Aorta (tissue), 5 donors: Measurements from ENCODE around the gene DYSF. TPM values are rescaled to one million over a fixed set of nuclear protein-coding genes. Genes with fewer than 3 reads are reported as not detected.
A peak's percentile ranks its signal among the peaks of the same experiment; 100 is the strongest.
"Not testable (repeated sequence)": the region's sequence is repeated elsewhere in the genome, so short reads cannot be mapped to it uniquely, and the experiment has no call there.

ENCODE experiments used
- ATAC-seq: fragments of 200-7000 bp; cut with Tn5 transposase; one replicate; pipeline ENCODE4 v1.9.1; 2022; ENCODE audit warnings: moderate library complexity; ENCODE audit not compliant: low FRiP score
- DNase-seq, 2 donors: peaks; one replicate each; pipeline ENCODE4 v3.0.0-alpha.2; 2020
- H3K27ac ChIP-seq, 2 donors: one replicate each; pipeline ENCODE4 v1.5.1; 2013; ENCODE audit warnings: low read length in 2 of 2, mild to moderate bottlenecking in 2 of 2, moderate library complexity in 2 of 2, control low read depth in 1 of 2, inconsistent platforms in 1 of 2, low read depth in 1 of 2
- H3K27me3 ChIP-seq, 2 donors: one replicate each; pipeline ENCODE4 v1.6.1; 2013; ENCODE audit warnings: control low read depth in 1 of 2, low read length in 1 of 2, mild to moderate bottlenecking in 1 of 2, moderate library complexity in 1 of 2; ENCODE audit not compliant: insufficient read depth in 2 of 2, control insufficient read depth in 1 of 2
- H3K36me3 ChIP-seq, 2 donors: one replicate each; pipeline ENCODE4 v1.6.1; 2013; ENCODE audit warnings: control low read depth in 1 of 2, low read length in 1 of 2, mild to moderate bottlenecking in 1 of 2; ENCODE audit not compliant: insufficient read depth in 2 of 2, control insufficient read depth in 1 of 2
- H3K4me1 ChIP-seq, 2 donors: one replicate each; pipeline ENCODE4 v1.6.1; 2013; ENCODE audit warnings: low read length in 2 of 2, control low read depth in 1 of 2, mild to moderate bottlenecking in 1 of 2, moderate library complexity in 1 of 2; ENCODE audit not compliant: insufficient read depth in 2 of 2, control insufficient read depth in 1 of 2
- H3K4me3 ChIP-seq, 2 donors: one replicate each; pipeline ENCODE4 v1.5.1; 2013; ENCODE audit warnings: low read length in 2 of 2, control low read depth in 1 of 2, mild to moderate bottlenecking in 1 of 2
- H3K9me3 ChIP-seq: one replicate; pipeline ENCODE4 v1.6.1; 2013; ENCODE audit warnings: mild to moderate bottlenecking, low read length; ENCODE audit not compliant: control insufficient read depth
- WGBS, 2 donors: extraction: QIAGEN DNeasy Blood & Tissue Kit; methylation state at CpG; one replicate each; pipeline ENCODE4 v1.1.7; 2013; 5-methylcytosine and 5-hydroxymethylcytosine counted together
- intact Hi-C, 2 donors: fragments of 100-400 bp; cut with DNase I; formaldehyde crosslinking; loops; one replicate each; pipeline versions ENCODE4 v1.14.2 to v1.15.0; 2022
- polyA plus RNA-seq, 2 donors: library from polyadenylated mRNA; stranded (reverse); fragments of 200-250 nt; gene quantifications; one replicate each; pipeline ENCODE4 v1.2.3, GENCODE V29; 2013
- total RNA-seq, 2 donors: library from RNA; stranded (reverse); fragmentation: NEBNext Ultra II Directional; extraction: Animal tissue kit (Norgen Biotek cat#: 25700); gene quantifications; one replicate each; pipeline ENCODE4 v1.2.1, GENCODE V29; 2021
- donor health status: healthy with polysubstance abuse.
- donor health status: Bipolar disorder and iron deficiency.
- donor health status: DM: no; HTN: no; CAD: no.
- donor health status: DM: no; HTN: no; CAD: no.
- donor health status: DM: yes; HTN: yes; CAD: no.

The DYSF gene
- total and polyA plus RNA-seq, 4 donors = 3.1 to 28.8 (median 17.5) TPM

GRCh38 chr2:71483246-71483645, 29.9 kb downstream of the DYSF start:
- H3K9me3 ChIP-seq = no peaks in the 10 kb centered on the region
- no peaks in the 10 kb centered on the region for H3K27me3 ChIP-seq
- H3K4me1 ChIP-seq = no peaks in the 10 kb centered on the region
- DNase-seq (no peak), ATAC-seq (no peak)
- WGBS, 2 donors = 86 to 93% methylated on average over 10 of the region's 10 CpGs
- intact Hi-C loops = no loop called here
- H3K4me3 ChIP-seq = no peak overlapping the region
- H3K36me3 ChIP-seq = no peaks in the 10 kb centered on the region
- no peak overlapping the region for H3K27ac ChIP-seq

GRCh38 chr2:71484354-71484753, 31.0 kb downstream of the DYSF start:
- Histone ChIP-seq H3K27me3 (no peaks in the 10 kb centered on the region), H3K4me1 (no peaks in the 10 kb centered on the region), H3K27ac (no peak overlapping the region), H3K9me3 (no peaks in the 10 kb centered on the region), H3K4me3 (no peak overlapping the region), H3K36me3 (no peaks in the 10 kb centered on the region)
- intact Hi-C loops = no loop called here
- WGBS, 2 donors = 93 to 94% methylated on average over 2 of the region's 2 CpGs
- ATAC-seq (no peak), DNase-seq (no peak)

GRCh38 chr2:71486881-71487640, 33.7 kb downstream of the DYSF start:
- H3K27me3 ChIP-seq = no peaks in the 10 kb centered on the region
- H3K36me3 ChIP-seq = no peaks in the 10 kb centered on the region
- 79% methylated on average over 11 of the region's 11 CpGs for WGBS, 2 donors
- intact Hi-C loops = no loop called here
- H3K9me3 ChIP-seq = no peaks in the 10 kb centered on the region
- no peak overlapping the region for H3K27ac ChIP-seq
- no peak overlapping the region for H3K4me3 ChIP-seq
- ATAC-seq (no peak), DNase-seq (no peak)
- H3K4me1 ChIP-seq = no peaks in the 10 kb centered on the region

GRCh38 chr2:71491551-71491950, 38.2 kb downstream of the DYSF start:
- H3K36me3 ChIP-seq, H3K4me1 ChIP-seq, H3K27me3 ChIP-seq, H3K9me3 ChIP-seq, ATAC-seq, DNase-seq, intact Hi-C loops, H3K27ac ChIP-seq, H3K4me3 ChIP-seq: not testable (repeated sequence)
- 91 to 92% methylated on average over 3 of the region's 3 CpGs for WGBS, 2 donors

GRCh38 chr2:71492112-71492511, 38.8 kb downstream of the DYSF start:
- H3K27me3 ChIP-seq = no peaks in the 10 kb centered on the region
- DNase-seq (no peak), ATAC-seq (no peak)
- H3K36me3 ChIP-seq = no peaks in the 10 kb centered on the region
- 55 to 66% methylated on average over 6 of the region's 6 CpGs for WGBS, 2 donors
- no peak overlapping the region for H3K27ac ChIP-seq
- H3K4me1 ChIP-seq = no peaks in the 10 kb centered on the region
- H3K9me3 ChIP-seq = no peaks in the 10 kb centered on the region
- H3K4me3 ChIP-seq = no peak overlapping the region
- intact Hi-C loops = no loop called here

- intact Hi-C loops = no loop called here
- WGBS, 2 donors = 95 to 97% methylated on average over 4 of the region's 4 CpGs
- H3K27me3 ChIP-seq = no peaks in the 10 kb centered on the region
- no peak overlapping the region for H3K4me3 ChIP-seq
- ATAC-seq (no peak), DNase-seq (no peak)
- H3K9me3 ChIP-seq = no peaks in the 10 kb centered on the region
- no peaks in the 10 kb centered on the region for H3K36me3 ChIP-seq
- H3K4me1 ChIP-seq = no peaks in the 10 kb centered on the region
- no peak overlapping the region for H3K27ac ChIP-seq
These were observed 40.7 kb downstream of the DYSF start for GRCh38 chr2:71494091-71494490.

GRCh38 chr2:71494523-71495155, 41.3 kb downstream of the DYSF start:
- Histone ChIP-seq H3K27ac (no peak overlapping the region), H3K36me3 (no peaks in the 10 kb centered on the region), H3K27me3 (no peaks in the 10 kb centered on the region), H3K9me3 (no peaks in the 10 kb centered on the region), H3K4me1 (no peaks in the 10 kb centered on the region), H3K4me3 (no peak overlapping the region)
- intact Hi-C loops = no loop called here
- ATAC-seq (no peak), DNase-seq (no peak)
- WGBS, 2 donors = 89 to 94% methylated on average over 1 of the region's 1 CpG

- ATAC-seq (no peak), DNase-seq (no peak)
- no peaks in the 10 kb centered on the region for H3K4me1 ChIP-seq
- no peak overlapping the region for H3K27ac ChIP-seq
- no peaks in the 10 kb centered on the region for H3K9me3 ChIP-seq
- H3K4me3 ChIP-seq = no peak overlapping the region
- H3K27me3 ChIP-seq = no peaks in the 10 kb centered on the region
- no peaks in the 10 kb centered on the region for H3K36me3 ChIP-seq
- 85 to 89% methylated on average over 9 of the region's 9 CpGs for WGBS, 2 donors
- intact Hi-C loops = no loop called here
These were observed 42.9 kb downstream of the DYSF start for GRCh38 chr2:71496156-71496770.

- WGBS, 2 donors = 23 to 24% methylated on average over 5 of the region's 5 CpGs
- no peaks in the 10 kb centered on the region for H3K9me3 ChIP-seq
- H3K4me3 ChIP-seq = no peak overlapping the region
- DNase-seq (no peak), ATAC-seq (no peak)
- no peaks in the 10 kb centered on the region for H3K4me1 ChIP-seq
- peak overlapping the region; percentile 53 to 90 for H3K27ac ChIP-seq
- no peaks in the 10 kb centered on the region for H3K27me3 ChIP-seq
- intact Hi-C loops = no loop called here
- H3K36me3 ChIP-seq = no peaks in the 10 kb centered on the region
These were observed 44.9 kb downstream of the DYSF start for GRCh38 chr2:71498261-71498701.
